ENCODE measurements around the gene CDKN2A. TPM values are rescaled to one million over a fixed set of nuclear protein-coding genes. Genes with fewer than 3 reads are reported as not detected.

CDKN2A gene
- total RNA-seq, 1 experiment from 2014 or later, result 0.35 TPM

GRCh38 chr9:21958833-21959232, 35.4 kb downstream of the CDKN2A start:
- Mint-ChIP-seq H3K9me3 (peaks cover 0 to 7% of the 10 kb centered on the region in 2 experiments; a peak in 4 of 5 replicates), H3K36me3 (ENCODE audit: insufficient read depth in 1 of 3, low read depth in 3 of 3) (peaks cover 0 to 2% (median 0%) of the 10 kb centered on the region in 3 experiments; a peak in 1 of 7 replicates)
- WGBS (ENCODE audit: extremely low coverage, insufficient read length, low lambda C conversion rate), result no CpG with 5 or more reads among the region's 2 CpGs

More at GRCh38 chr9:21958833-21959232, 35.4 kb downstream of the CDKN2A start:
- H2BK12ac ChIP-seq (ENCODE audit: insufficient read length, low read depth, low read length), result no peak overlapping the region
- no peaks in the 10 kb centered on the region for H3K23me2 ChIP-seq (ENCODE audit: insufficient read length, low read depth, low read length, poor library complexity, severe bottlenecking)
- H3K56ac ChIP-seq (ENCODE audit: insufficient read length, low read depth, low read length), result no peak overlapping the region
- H3K14ac ChIP-seq (ENCODE audit: insufficient read depth, low read length), result no peak overlapping the region
- peaks cover 3% of the 10 kb centered on the region; the same call in 1 of the 2 replicates for H3K27me3 ChIP-seq (ENCODE audit: insufficient read depth, low read length)
- H2AFZ ChIP-seq (ENCODE audit: low read length), result no peak overlapping the region
- no peaks in the 10 kb centered on the region for H3K4me1 ChIP-seq (ENCODE audit: insufficient read depth, low read length)
- H2AK5ac ChIP-seq (ENCODE audit: insufficient read length, low read length), result no peak overlapping the region
- no peak overlapping the region for H4K5ac ChIP-seq (ENCODE audit: insufficient read length, low read depth, low read length)
- no peak overlapping the region for H2BK15ac ChIP-seq (ENCODE audit: low read depth, low read length)
- H3K23ac ChIP-seq (ENCODE audit: insufficient read length, low read depth, low read length), result no peak overlapping the region
- no peak overlapping the region for H4K91ac ChIP-seq (ENCODE audit: insufficient read length, low read depth, low read length)
- H3K9me3 ChIP-seq (ENCODE audit: control insufficient read depth, low read depth, low read length), result no peaks in the 10 kb centered on the region
- no peak overlapping the region for H4K8ac ChIP-seq (replicated peaks; ENCODE audit: insufficient read length, low read depth, low read length)
- H3K18ac ChIP-seq (ENCODE audit: insufficient read length, low read depth, low read length), result no peak overlapping the region
- H2BK120ac ChIP-seq (ENCODE audit: low read depth, low read length, poor library complexity, severe bottlenecking), result no peak overlapping the region
- H3K79me1 ChIP-seq (ENCODE audit: insufficient read depth, low read depth, low read length, poor library complexity, severe bottlenecking), result no peaks in the 10 kb centered on the region
- no peaks in the 10 kb centered on the region for H4K20me1 ChIP-seq (ENCODE audit: control insufficient read depth, insufficient read depth, insufficient read length)
- H3K79me2 ChIP-seq (ENCODE audit: insufficient read depth, low read length), result no peaks in the 10 kb centered on the region
- no peak for DNase-seq
- no peak overlapping the region for H3T11ph ChIP-seq (ENCODE audit: low read length)
- no peak overlapping the region for H3K9ac ChIP-seq (ENCODE audit: extremely low read depth, insufficient read length, low read length)
- Mint-ChIP-seq H3K27ac (no peak overlapping the region), H3K27me3 (ENCODE audit: low read depth) (peaks cover 41% of the 10 kb centered on the region), H3K4me1 (no peaks in the 10 kb centered on the region), H3K4me3 (no peak overlapping the region)
- H2BK5ac ChIP-seq (ENCODE audit: insufficient read length, low read length), result no peak overlapping the region
- no peak overlapping the region for H2BK20ac ChIP-seq (ENCODE audit: low read depth, low read length, poor library complexity, severe bottlenecking)
- no peak for TF ChIP-seq CTCF (conservative IDR thresholded peaks at IDR 0.05)
- H3K4ac ChIP-seq (ENCODE audit: low read depth, low read length), result no peak overlapping the region
- no peak overlapping the region for H3K4me2 ChIP-seq (ENCODE audit: insufficient read depth, insufficient read length, low read length)
- no peak overlapping the region for H3K27ac ChIP-seq (ENCODE audit: insufficient read length, low read depth, low read length)

All from H9 (cell line).